ENCODE measurements around the gene EXOC3L1.

- no peak for TF ChIP-seq CTCF (IDR thresholded peaks at IDR 0.05)
- TF ChIP-seq POLR2A (IDR thresholded peaks at IDR 0.05): no peak
Measured at GRCh38 chr16:67187175-67187890, 2.6 kb downstream of the EXOC3L1 start.
